B cell (primary cell): Measurements from ENCODE around the gene MACO1.

ENCODE experiments used
- CTCF ChIP-seq: fragments of 200-600 bp; IDR thresholded peaks from one replicate; pipeline ENCODE4 v1.8.0; 2022; ENCODE audit warnings: antibody characterized with exemption, mild to moderate bottlenecking
- EZH2 ChIP-seq: IDR thresholded peaks from 2 replicates; pipeline ENCODE4 v1.6.1; 2012; ENCODE audit warnings: borderline replicate concordance, low read depth, mild to moderate bottlenecking, moderate library complexity, low read length; ENCODE audit not compliant: insufficient read depth, poor library complexity, severe bottlenecking

- TF ChIP-seq CTCF = peak; percentile 86
- TF ChIP-seq EZH2 = no peak
These were observed 89.9 kb downstream of the MACO1 start for GRCh38 chr1:25520446-25521061.
